Fibroblast of lung (primary cell): Measurements from ENCODE around the gene SLC26A1. TPM values are rescaled to one million over a fixed set of nuclear protein-coding genes. Genes with fewer than 3 reads are reported as not detected.

ENCODE experiments used
- DNase-seq, 2 donors: peaks; one replicate each; pipeline versions ENCODE4 v3.0.0 to v3.0.0-alpha.2; 2010; ENCODE audit warnings: low read depth in 2 of 2
- H2AFZ ChIP-seq: 2 replicates; pipeline ENCODE4 v1.5.1; 2012; ENCODE audit warnings: low read length, control low read depth, inconsistent platforms
- H3K27ac ChIP-seq: 2 replicates; pipeline ENCODE4 v1.5.1; 2011; ENCODE audit warnings: low read length, control low read depth; ENCODE audit not compliant: insufficient read depth
- H3K27me3 ChIP-seq: 2 replicates; pipeline ENCODE4 v1.5.1; 2011; ENCODE audit warnings: mild to moderate bottlenecking, low read length; ENCODE audit not compliant: control insufficient read depth, insufficient read depth
- H3K36me3 ChIP-seq: 2 replicates; pipeline ENCODE4 v1.5.1; 2011; ENCODE audit warnings: low read length; ENCODE audit not compliant: control insufficient read depth, insufficient read depth
- H3K4me1 ChIP-seq: 2 replicates; pipeline ENCODE4 v1.5.1; 2011; ENCODE audit warnings: low read length; ENCODE audit not compliant: control insufficient read depth, insufficient read depth; ENCODE audit errors: extremely low read depth
- H3K4me2 ChIP-seq: 2 replicates; pipeline ENCODE4 v1.5.1; 2011; ENCODE audit warnings: low read length, control low read depth; ENCODE audit not compliant: insufficient read depth; ENCODE audit errors: extremely low read depth
- H3K4me3 ChIP-seq, 4 experiments: fragments of 200-600 bp in 1 of 4; sonication (generic) in 1 of 4; replicated peaks in 1 of 4; 2 replicates each; pipeline ENCODE4 v1.5.1; 2011 to 2016; ENCODE audit warnings: low read length in 4 of 4, low read depth in 3 of 4, mild to moderate bottlenecking in 3 of 4, control low read depth in 2 of 4, inconsistent platforms in 1 of 4, mixed read lengths in 1 of 4; ENCODE audit not compliant: insufficient read depth in 1 of 4; ENCODE audit errors: control extremely low read depth in 1 of 4
- H3K79me2 ChIP-seq: 2 replicates; pipeline ENCODE4 v1.5.1; 2012; ENCODE audit warnings: mild to moderate bottlenecking, low read length, inconsistent platforms; ENCODE audit not compliant: control insufficient read depth, insufficient read depth
- H3K9ac ChIP-seq: 2 replicates; pipeline ENCODE4 v1.5.1; 2011; ENCODE audit warnings: mild to moderate bottlenecking, low read length, control low read depth; ENCODE audit not compliant: insufficient read depth
- H3K9me3 ChIP-seq: 2 replicates; pipeline ENCODE4 v1.5.1; 2012; ENCODE audit warnings: low read depth, low read length; ENCODE audit not compliant: control insufficient read depth, insufficient read depth
- H4K20me1 ChIP-seq: 2 replicates; pipeline ENCODE4 v1.5.1; 2011; ENCODE audit warnings: low read length; ENCODE audit not compliant: control insufficient read depth, insufficient read depth; ENCODE audit errors: extremely low read depth
- CTCF ChIP-seq, 2 donors: IDR thresholded peaks in 1 of 2; conservative IDR thresholded peaks in 1 of 2; 1 replicate in 1 of 2; 2 replicates in 1 of 2; pipeline ENCODE4 v1.5.1; 2011 to 2012; ENCODE audit warnings: low read length in 2 of 2, control low read depth in 1 of 2, inconsistent platforms in 1 of 2, low read depth in 1 of 2, mild to moderate bottlenecking in 1 of 2
- EZH2 ChIP-seq: IDR thresholded peaks from 2 replicates; pipeline ENCODE4 v1.5.1; 2012; ENCODE audit warnings: low read length, control low read depth, mild to moderate bottlenecking; ENCODE audit errors: missing control alignments
- polyA minus RNA-seq: library from RNA; depleted of rRNA, polyadenylated mRNA; stranded (reverse); fragments of >200 nt; gene quantifications from 2 replicates; pipeline ENCODE4 v1.2.3, GENCODE V29; 2011; ENCODE audit warnings: low replicate concordance
- polyA plus RNA-seq, 2 donors: library from polyadenylated mRNA; depleted of rRNA in 1 of 2; stranded (reverse) in 1 of 2; unstranded in 1 of 2; fragments of >200 nt; gene quantifications; 2 replicates each; pipeline ENCODE4 v1.2.1, GENCODE V29; 2011 to 2012; ENCODE audit warnings: missing spikeins in 1 of 2
- total RNA-seq: library from RNA; depleted of rRNA; stranded (reverse); fragments of >200 nt; gene quantifications from 2 replicates; pipeline ENCODE4 v1.2.1, GENCODE V29; 2014

The SLC26A1 gene
- total RNA-seq (0.26 and 0.33 TPM in 2 replicates), polyA plus RNA-seq (0.05 and 0.07 TPM in 2 replicates), polyA minus RNA-seq (not detected in 2 replicates)
- polyA plus RNA-seq (2012): 0.86 and 1.7 TPM in 2 replicates

- Histone ChIP-seq H3K9me3 (no peaks in the 10 kb centered on the region), H3K4me3 (no peak within 1 kb of the TSS), H2AFZ (no peak within 1 kb of the TSS), H3K36me3 (peaks cover 6% of the 10 kb centered on the region), H3K27me3 (peaks cover 18% of the 10 kb centered on the region), H3K4me2 (no peak within 1 kb of the TSS), H3K79me2 (no peaks in the 10 kb centered on the region), H3K9ac (peak within 1 kb of the TSS; percentile 7), H3K27ac (no peak within 1 kb of the TSS), H3K4me1 (no peaks in the 10 kb centered on the region), H4K20me1 (no peaks in the 10 kb centered on the region)
- TF ChIP-seq CTCF (conservative IDR thresholded peaks at IDR 0.05 in 1 of 2, IDR thresholded peaks at IDR 0.05 in 1 of 2; ENCODE audit: low read depth in 1 of 2, low read length in 2 of 2) (no peak), EZH2 (no peak)
- DNase-seq: no peak
Measured at GRCh38 chr4:993111-994029, at the start of gene SLC26A1. Gene SLC26A1 (minus strand): TSS chr4:993404. CDS start chr4:991703, 1,701 bp downstream.

- H3K9ac ChIP-seq: no peak overlapping the region
- no peak overlapping the region for H3K4me2 ChIP-seq
- no peaks in the 10 kb centered on the region for H3K36me3 ChIP-seq
- no peak overlapping the region for H3K27ac ChIP-seq
- H2AFZ ChIP-seq: no peak overlapping the region
- no peak for TF ChIP-seq CTCF (conservative IDR thresholded peaks at IDR 0.05 in 1 of 2, IDR thresholded peaks at IDR 0.05 in 1 of 2; ENCODE audit: low read depth in 1 of 2, low read length in 2 of 2)
- TF ChIP-seq EZH2: no peak
- H3K79me2 ChIP-seq: no peaks in the 10 kb centered on the region
- no peak overlapping the region for H3K4me3 ChIP-seq
- H3K9me3 ChIP-seq: no peaks in the 10 kb centered on the region
- H3K4me1 ChIP-seq: peaks cover 22% of the 10 kb centered on the region
- no peaks in the 10 kb centered on the region for H4K20me1 ChIP-seq
- no peak for DNase-seq
- H3K27me3 ChIP-seq: no peaks in the 10 kb centered on the region
Measured at GRCh38 chr4:1042352-1043055, 49.3 kb upstream of the SLC26A1 start.

GRCh38 chr4:1041936-1042330, 48.7 kb upstream of the SLC26A1 start:
- no peaks in the 10 kb centered on the region for H3K79me2 ChIP-seq
- no peaks in the 10 kb centered on the region for H3K27me3 ChIP-seq
- no peak overlapping the region for H3K4me3 ChIP-seq
- no peak overlapping the region for H3K9ac ChIP-seq
- no peak overlapping the region for H2AFZ ChIP-seq
- DNase-seq: no peak
- no peaks in the 10 kb centered on the region for H3K36me3 ChIP-seq
- peak overlapping the region; percentile 59 for H3K4me2 ChIP-seq
- H3K4me1 ChIP-seq: peaks cover 22% of the 10 kb centered on the region
- H4K20me1 ChIP-seq: no peaks in the 10 kb centered on the region
- H3K27ac ChIP-seq: no peak overlapping the region
- no peaks in the 10 kb centered on the region for H3K9me3 ChIP-seq
- TF ChIP-seq EZH2 (no peak), CTCF (conservative IDR thresholded peaks at IDR 0.05 in 1 of 2, IDR thresholded peaks at IDR 0.05 in 1 of 2; ENCODE audit: low read depth in 1 of 2, low read length in 2 of 2) (no peak)
